A549 (cell line): ENCODE data around the gene NR4A1.

Experiments
- EP300 ChIP-seq, 2 experiments: fragments of >200 bp; sonication (Bioruptor Twin); formaldehyde crosslinking; IDR thresholded peaks; 2 replicates in 1 of 2; 3 replicates in 1 of 2; pipeline ENCODE4 v1.6.1; 2016 to 2017
- POLR2A ChIP-seq: IDR thresholded peaks from 2 replicates; pipeline ENCODE4 v1.6.1; 2012; ENCODE audit warnings: mild to moderate bottlenecking, low read length
- TF ChIP-seq, protein P1 (sequence below): fragments of >200 bp; sonication (Bioruptor Twin); formaldehyde crosslinking; IDR thresholded peaks from 3 replicates; pipeline ENCODE4 v1.5.1; 2016

DNA sequence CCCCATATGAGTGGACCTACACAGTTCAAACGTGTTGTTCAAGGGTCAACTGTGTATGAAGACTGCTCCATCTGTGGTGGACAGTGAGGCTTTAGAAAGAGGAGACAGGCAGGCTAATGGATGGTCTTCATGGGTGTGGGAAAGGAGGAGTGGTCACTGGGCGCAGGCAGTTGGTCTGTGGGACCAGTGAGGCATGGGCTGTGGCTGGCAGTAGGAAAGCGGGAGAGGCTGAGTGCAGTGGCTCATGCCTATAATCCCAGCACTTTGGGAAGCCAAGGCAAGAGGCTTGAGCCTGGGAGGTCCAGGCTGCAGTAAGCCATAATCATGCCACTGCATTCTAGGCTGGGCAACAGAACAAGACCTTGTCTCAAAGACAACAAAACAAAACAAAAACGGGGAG lies 2.0 kb upstream of the NR4A1 start:
- TF ChIP-seq EP300 (IDR thresholded peaks at IDR 0.05) (no peak), POLR2A (no peak)
- TF ChIP-seq, protein P1, sequence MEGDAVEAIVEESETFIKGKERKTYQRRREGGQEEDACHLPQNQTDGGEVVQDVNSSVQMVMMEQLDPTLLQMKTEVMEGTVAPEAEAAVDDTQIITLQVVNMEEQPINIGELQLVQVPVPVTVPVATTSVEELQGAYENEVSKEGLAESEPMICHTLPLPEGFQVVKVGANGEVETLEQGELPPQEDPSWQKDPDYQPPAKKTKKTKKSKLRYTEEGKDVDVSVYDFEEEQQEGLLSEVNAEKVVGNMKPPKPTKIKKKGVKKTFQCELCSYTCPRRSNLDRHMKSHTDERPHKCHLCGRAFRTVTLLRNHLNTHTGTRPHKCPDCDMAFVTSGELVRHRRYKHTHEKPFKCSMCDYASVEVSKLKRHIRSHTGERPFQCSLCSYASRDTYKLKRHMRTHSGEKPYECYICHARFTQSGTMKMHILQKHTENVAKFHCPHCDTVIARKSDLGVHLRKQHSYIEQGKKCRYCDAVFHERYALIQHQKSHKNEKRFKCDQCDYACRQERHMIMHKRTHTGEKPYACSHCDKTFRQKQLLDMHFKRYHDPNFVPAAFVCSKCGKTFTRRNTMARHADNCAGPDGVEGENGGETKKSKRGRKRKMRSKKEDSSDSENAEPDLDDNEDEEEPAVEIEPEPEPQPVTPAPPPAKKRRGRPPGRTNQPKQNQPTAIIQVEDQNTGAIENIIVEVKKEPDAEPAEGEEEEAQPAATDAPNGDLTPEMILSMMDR: no peak
